T-cell (primary cell): Measurements from ENCODE around the gene CDH22. TPM values are rescaled to one million over a fixed set of nuclear protein-coding genes. Genes with fewer than 3 reads are reported as not detected.
A peak's percentile ranks its signal among the peaks of the same experiment; 100 is the strongest.

Experiments used
- ATAC-seq, 4 experiments: fragments of 200-7000 bp in 3 of 4; fragments of 150-1000 bp in 1 of 4; cut with Tn5 transposase; replicated peaks in 1 of 4; 1 replicate in 3 of 4; 2 replicates in 1 of 4; pipeline ENCODE4 v1.10.0; 2021; ENCODE audit warnings: moderate library complexity in 3 of 4, mild to moderate bottlenecking in 2 of 4, moderate number of reproducible peaks in 1 of 4
- CTCF ChIA-PET, 2 donors: fragments of 300-600 bp; sonication (Branson Sonifier 250); formaldehyde crosslinking; loops; one replicate each; lab custom pipeline; 2022; ENCODE audit warnings: antibody characterized with exemption in 2 of 2; lab: Charles Lee
- POLR2A ChIA-PET, 2 donors: fragments of 300-600 bp; sonication (Branson Sonifier 250); formaldehyde crosslinking; loops; one replicate each; lab custom pipeline; 2022; ENCODE audit warnings: antibody characterized with exemption in 2 of 2; lab: Charles Lee
- DNase-seq, 35 experiments: peaks; one replicate each; pipeline versions ENCODE4 v3.0.0 to v3.0.0-alpha.2; 2013 to 2023
- H3K27ac ChIP-seq: one replicate; pipeline ENCODE4 v1.5.1; 2013; ENCODE audit warnings: low read length
- H3K27me3 ChIP-seq, 2 experiments: replicated peaks in 1 of 2; 1 replicate in 1 of 2; 2 replicates in 1 of 2; pipeline versions ENCODE4 v1.6.1 to v1.7.0; 2013; ENCODE audit warnings: low read length in 1 of 2, mixed read lengths in 1 of 2; ENCODE audit not compliant: control insufficient read depth in 2 of 2, insufficient read depth in 2 of 2; ENCODE audit errors: extremely low read depth in 1 of 2
- H3K36me3 ChIP-seq, 2 donors: 1 replicate in 1 of 2; 2 replicates in 1 of 2; pipeline versions ENCODE4 v1.6.1 to v1.7.0; 2013; ENCODE audit warnings: low read length in 1 of 2; ENCODE audit not compliant: control insufficient read depth in 2 of 2, insufficient read depth in 1 of 2; ENCODE audit errors: extremely low read depth in 1 of 2
- H3K4me1 ChIP-seq, 2 experiments: 1 replicate in 1 of 2; 2 replicates in 1 of 2; pipeline versions ENCODE4 v1.6.1 to v1.7.0; 2013; ENCODE audit warnings: low read length in 2 of 2, mixed read lengths in 1 of 2; ENCODE audit not compliant: insufficient read depth in 2 of 2, control insufficient read depth in 1 of 2; ENCODE audit errors: extremely low read depth in 1 of 2
- H3K4me3 ChIP-seq, 2 donors: 1 replicate in 1 of 2; 2 replicates in 1 of 2; pipeline versions ENCODE4 v1.5.1 to v1.7.0; 2013; ENCODE audit warnings: mild to moderate bottlenecking in 2 of 2, low read length in 1 of 2, moderate library complexity in 1 of 2; ENCODE audit not compliant: control insufficient read depth in 1 of 2; ENCODE audit errors: extremely low read depth in 1 of 2
- H3K9me3 ChIP-seq: 2 replicates; pipeline ENCODE4 v1.7.0; 2013
- H3K27ac Mint-ChIP-seq, 2 donors: one replicate each; pipeline ENCODE4 v1.8.0; 2020 to 2021; ENCODE audit warnings: mild to moderate bottlenecking in 2 of 2, mixed read lengths in 2 of 2
- H3K27me3 Mint-ChIP-seq, 2 donors: one replicate each; pipeline ENCODE4 v1.8.0; 2021 to 2022; ENCODE audit warnings: mixed read lengths in 2 of 2
- H3K36me3 Mint-ChIP-seq: one replicate; pipeline ENCODE4 v1.8.0; 2021; ENCODE audit warnings: mixed read lengths
- H3K4me1 Mint-ChIP-seq, 3 donors: one replicate each; pipeline ENCODE4 v1.8.0; 2020 to 2022; ENCODE audit warnings: mixed read lengths in 3 of 3, mild to moderate bottlenecking in 1 of 3
- H3K4me3 Mint-ChIP-seq, 3 donors: one replicate each; pipeline ENCODE4 v1.8.0; 2020 to 2022; ENCODE audit warnings: mild to moderate bottlenecking in 3 of 3, mixed read lengths in 3 of 3, moderate library complexity in 3 of 3
- H3K9me3 Mint-ChIP-seq, 3 donors: one replicate each; pipeline ENCODE4 v1.8.0; 2020 to 2022; ENCODE audit warnings: mixed read lengths in 3 of 3
- WGBS: methylation state at CpG from one replicate; pipeline ENCODE4 v1.1.5; 2013; ENCODE audit warnings: missing lambda C conversion rate; ENCODE audit not compliant: insufficient coverage; 5-methylcytosine and 5-hydroxymethylcytosine counted together
- total RNA-seq, 35 experiments: library from RNA in 6 of 35; stranded (reverse) in 6 of 35; fragments of 120-200 nt in 1 of 35; gene quantifications; one replicate each; pipeline versions ENCODE4 v1.2.1 to v1.2.4 and lab custom pipeline; 2013 to 2026

The CDH22 gene
- total RNA-seq, 5 donors from 2014 or later (not counting 1 experiment from before 2014, with no cell fraction given): not detected

- H3K27ac Mint-ChIP-seq: peak overlapping the region in 1 of 2 donors; percentile 41
- H3K27me3 Mint-ChIP-seq: peaks cover 64 to 69% of the 10 kb centered on the region in 2 donors
- DNase-seq: no peak
- ChIA-PET POLR2A (no interaction called here), CTCF (no interaction called here)
- no peaks in the 10 kb centered on the region for H3K4me1 ChIP-seq
- H3K27me3 ChIP-seq: peaks cover 5 to 55% of the 10 kb centered on the region in 2 experiments
- no peak for ATAC-seq
- WGBS: 65% methylated on average over 2 of the region's 2 CpGs
- no peaks in the 10 kb centered on the region for H3K36me3 ChIP-seq
- no peak overlapping the region for H3K4me3 Mint-ChIP-seq
- no peak overlapping the region for H3K27ac ChIP-seq
- H3K36me3 Mint-ChIP-seq: no peaks in the 10 kb centered on the region
- peaks cover 11 to 14% (median 14%) of the 10 kb centered on the region in 3 donors for H3K9me3 Mint-ChIP-seq
- no peak overlapping the region for H3K4me3 ChIP-seq
- H3K4me1 Mint-ChIP-seq: no peaks in the 10 kb centered on the region
- H3K9me3 ChIP-seq: no peaks in the 10 kb centered on the region
Measured at GRCh38 chr20:46270977-46271744, 37.1 kb downstream of the CDH22 start.

- 95% methylated on average over 3 of the region's 7 CpGs for WGBS
- H3K36me3 ChIP-seq: no peaks in the 10 kb centered on the region
- H3K27ac ChIP-seq: no peak overlapping the region
- no peaks in the 10 kb centered on the region for H3K4me1 ChIP-seq
- POLR2A ChIA-PET: no interaction called here
- H3K36me3 Mint-ChIP-seq: no peaks in the 10 kb centered on the region
- CTCF ChIA-PET: interaction anchor here in 1 of 2 donors (0.6 kb wide), 1 partner anchor 151 kb away, joined by 3 read pairs; no protein-coding TSS in a partner anchor
- H3K27me3 Mint-ChIP-seq: peaks cover 59 to 66% of the 10 kb centered on the region in 2 donors
- no peak overlapping the region for H3K4me3 ChIP-seq
- H3K9me3 Mint-ChIP-seq: peaks cover 11 to 14% (median 14%) of the 10 kb centered on the region in 3 donors
- H3K4me3 Mint-ChIP-seq: no peak overlapping the region
- no peak overlapping the region for H3K27ac Mint-ChIP-seq
- DNase-seq: no peak
- no peak for ATAC-seq
- H3K4me1 Mint-ChIP-seq: no peaks in the 10 kb centered on the region
- no peaks in the 10 kb centered on the region for H3K9me3 ChIP-seq
- H3K27me3 ChIP-seq: peaks cover 5 to 60% of the 10 kb centered on the region in 2 experiments
Measured at GRCh38 chr20:46269372-46269771, 38.9 kb downstream of the CDH22 start.

GRCh38 chr20:46268662-46269061 lies 39.6 kb downstream of the CDH22 start:
- 50% methylated on average over 1 of the region's 3 CpGs for WGBS
- Mint-ChIP-seq H3K27me3 (peaks cover 61 to 64% of the 10 kb centered on the region in 2 donors), H3K36me3 (no peaks in the 10 kb centered on the region), H3K27ac (no peak overlapping the region), H3K4me1 (no peaks in the 10 kb centered on the region), H3K9me3 (peaks cover 11 to 14% (median 13%) of the 10 kb centered on the region in 3 donors), H3K4me3 (no peak overlapping the region)
- ATAC-seq (no peak), DNase-seq (no peak)
- Histone ChIP-seq H3K27me3 (peaks cover 7 to 56% of the 10 kb centered on the region in 2 experiments), H3K36me3 (no peaks in the 10 kb centered on the region), H3K9me3 (no peaks in the 10 kb centered on the region), H3K27ac (no peak overlapping the region), H3K4me3 (no peak overlapping the region), H3K4me1 (no peaks in the 10 kb centered on the region)
- ChIA-PET CTCF (no interaction called here), POLR2A (no interaction called here)

GRCh38 chr20:46268131-46268614 lies 40.1 kb downstream of the CDH22 start:
- ChIA-PET CTCF (no interaction called here), POLR2A (no interaction called here)
- H3K9me3 Mint-ChIP-seq: peaks cover 9 to 11% (median 10%) of the 10 kb centered on the region in 3 donors
- H3K27me3 Mint-ChIP-seq: peaks cover 61 to 64% of the 10 kb centered on the region in 2 donors
- H3K27ac ChIP-seq: no peak overlapping the region
- 25% methylated on average over 16 of the region's 19 CpGs for WGBS
- ATAC-seq: no peak
- no peaks in the 10 kb centered on the region for H3K36me3 Mint-ChIP-seq
- H3K4me1 Mint-ChIP-seq: no peaks in the 10 kb centered on the region
- peaks cover 7 to 55% of the 10 kb centered on the region in 2 experiments for H3K27me3 ChIP-seq
- no peak overlapping the region for H3K4me3 Mint-ChIP-seq
- H3K4me3 ChIP-seq: no peak overlapping the region
- DNase-seq: no peak
- H3K9me3 ChIP-seq: no peaks in the 10 kb centered on the region
- H3K4me1 ChIP-seq: no peaks in the 10 kb centered on the region
- H3K36me3 ChIP-seq: no peaks in the 10 kb centered on the region
- no peak overlapping the region for H3K27ac Mint-ChIP-seq

- H3K4me3 ChIP-seq: no peak overlapping the region
- Mint-ChIP-seq H3K9me3 (peaks cover 4 to 11% (median 9%) of the 10 kb centered on the region in 3 donors), H3K27me3 (peaks cover 65 to 67% of the 10 kb centered on the region in 2 donors), H3K4me3 (no peak overlapping the region), H3K27ac (no peak overlapping the region), H3K36me3 (no peaks in the 10 kb centered on the region), H3K4me1 (no peaks in the 10 kb centered on the region)
- no peaks in the 10 kb centered on the region for H3K36me3 ChIP-seq
- 49% methylated on average over 7 of the region's 11 CpGs for WGBS
- H3K4me1 ChIP-seq: no peaks in the 10 kb centered on the region
- peaks cover 7 to 63% of the 10 kb centered on the region in 2 experiments for H3K27me3 ChIP-seq
- CTCF ChIA-PET: no interaction called here
- DNase-seq (no peak), ATAC-seq (no peak)
- no peaks in the 10 kb centered on the region for H3K9me3 ChIP-seq
- POLR2A ChIA-PET: no interaction called here
- no peak overlapping the region for H3K27ac ChIP-seq
Measured at GRCh38 chr20:46267108-46268105, 40.9 kb downstream of the CDH22 start.

- H3K27ac Mint-ChIP-seq: no peak overlapping the region
- H3K9me3 Mint-ChIP-seq: no peaks in the 10 kb centered on the region
- CTCF ChIA-PET: no interaction called here
- H3K27me3 ChIP-seq: peaks cover 7 to 70% of the 10 kb centered on the region in 2 experiments
- no peaks in the 10 kb centered on the region for H3K9me3 ChIP-seq
- no peaks in the 10 kb centered on the region for H3K36me3 Mint-ChIP-seq
- ATAC-seq: no peak
- no peaks in the 10 kb centered on the region for H3K36me3 ChIP-seq
- DNase-seq: no peak
- peaks cover 49 to 51% of the 10 kb centered on the region in 2 donors for H3K27me3 Mint-ChIP-seq
- POLR2A ChIA-PET: no interaction called here
- H3K4me3 ChIP-seq: no peak overlapping the region
- no peaks in the 10 kb centered on the region for H3K4me1 ChIP-seq
- H3K4me3 Mint-ChIP-seq: no peak overlapping the region
- no peak overlapping the region for H3K27ac ChIP-seq
- 83% methylated on average over 2 of the region's 2 CpGs for WGBS
- H3K4me1 Mint-ChIP-seq: no peaks in the 10 kb centered on the region
Measured at GRCh38 chr20:46265539-46265938, 42.8 kb downstream of the CDH22 start.
